PFSK-1 (cell line): Measurements from ENCODE around the gene ULK4.

Source experiments
- FOXP2 ChIP-seq: optimal IDR thresholded peaks from 2 replicates; pipeline ENCODE3; 2011; ENCODE audit warnings: borderline replicate concordance, control low read depth, inconsistent platforms; ENCODE audit not compliant: insufficient read depth; ENCODE audit errors: extremely low read length, extremely low read depth
- POLR2AphosphoS5 ChIP-seq: IDR thresholded peaks from 2 replicates; pipeline ENCODE4 v1.6.1; 2012; ENCODE audit warnings: low read depth, mild to moderate bottlenecking, control low read depth, low read length, moderate library complexity
- REST ChIP-seq, 2 experiments: IDR thresholded peaks; 2 replicates each; pipeline versions ENCODE4 v1.6.1 to v1.8.0; 2011 to 2012; ENCODE audit warnings: low read depth in 2 of 2, low read length in 2 of 2, control low read depth in 1 of 2, inconsistent platforms in 1 of 2, mild to moderate bottlenecking in 1 of 2, moderate library complexity in 1 of 2; ENCODE audit not compliant: insufficient read depth in 1 of 2
- SIN3A ChIP-seq: IDR thresholded peaks from 2 replicates; pipeline ENCODE4 v1.6.1; 2012; ENCODE audit warnings: mild to moderate bottlenecking, low read length, moderate library complexity, borderline replicate concordance; ENCODE audit not compliant: insufficient read depth
- TAF1 ChIP-seq: IDR thresholded peaks from 2 replicates; pipeline ENCODE4 v1.6.1; 2012; ENCODE audit warnings: low read length, control low read depth, borderline replicate concordance; ENCODE audit not compliant: insufficient read depth

DNA sequence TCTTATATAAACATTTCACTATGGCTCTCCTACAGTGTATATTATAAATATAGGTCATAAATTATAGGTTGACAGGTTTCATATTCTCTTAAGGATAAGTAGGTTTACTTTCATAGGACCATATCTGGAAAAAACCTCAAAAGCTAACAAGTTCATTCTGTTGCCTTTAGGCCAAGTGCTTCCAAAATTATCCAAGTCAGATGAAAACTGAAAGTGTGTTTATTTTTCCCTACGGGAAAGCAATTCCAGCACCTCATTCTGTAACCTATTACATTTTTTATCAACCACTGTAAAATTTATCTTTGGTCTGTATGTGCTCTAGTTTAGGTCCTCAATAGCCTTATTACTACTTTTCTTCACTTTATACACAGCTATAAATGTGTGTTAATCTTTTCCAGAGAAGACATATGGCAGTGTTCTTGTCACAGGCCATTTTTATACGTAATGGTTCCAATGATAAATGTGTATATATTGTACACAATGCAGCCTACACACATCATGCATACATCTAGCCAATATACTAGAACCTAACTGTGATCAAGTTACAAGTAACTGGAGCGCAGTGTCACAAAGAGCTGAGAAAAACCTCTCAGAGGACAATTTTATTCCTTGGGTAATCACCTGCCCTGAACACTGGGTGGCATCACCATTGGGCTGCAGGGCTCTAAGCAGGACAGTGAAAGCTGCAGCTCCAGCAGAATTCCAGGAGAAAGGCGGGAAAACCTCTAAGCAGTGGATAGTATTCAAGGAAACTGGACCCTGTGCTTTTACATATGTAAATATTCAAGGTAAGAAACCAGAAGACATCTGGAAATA lies 511.3 kb downstream of the ULK4 start:
- TF ChIP-seq REST (IDR thresholded peaks at IDR 0.05; ENCODE audit: insufficient read depth in 1 of 2, low read depth in 2 of 2, low read length in 2 of 2) = no peak
- no peak for TF ChIP-seq SIN3A
- no peak for TF ChIP-seq TAF1
- TF ChIP-seq POLR2AphosphoS5 = no peak
- no peak for TF ChIP-seq FOXP2
